B cell (primary cell): ENCODE data around the gene LALBA.

Experiments
- CTCF ChIP-seq: fragments of 200-600 bp; IDR thresholded peaks from one replicate; pipeline ENCODE4 v1.8.0; 2022; ENCODE audit warnings: antibody characterized with exemption, mild to moderate bottlenecking
- EZH2 ChIP-seq: IDR thresholded peaks from 2 replicates; pipeline ENCODE4 v1.6.1; 2012; ENCODE audit warnings: borderline replicate concordance, low read depth, mild to moderate bottlenecking, moderate library complexity, low read length; ENCODE audit not compliant: insufficient read depth, poor library complexity, severe bottlenecking

- TF ChIP-seq CTCF = no peak
- no peak for TF ChIP-seq EZH2
Observed at GRCh38 chr12:48600552-48600951, 30.7 kb upstream of the LALBA start.
